Activated T-helper 9 cell treated with anti-CD3 and anti-CD28 coated beads, Interleukin-2, amount 50 U/mL, for 16 hours (primary cell): ENCODE results near the gene RTKN.

Experiments used
- DNase-seq: peaks from one replicate; pipeline ENCODE4 v3.0.0-alpha.2; 2020; ENCODE audit warnings: low read depth

Gene RTKN

DNA sequence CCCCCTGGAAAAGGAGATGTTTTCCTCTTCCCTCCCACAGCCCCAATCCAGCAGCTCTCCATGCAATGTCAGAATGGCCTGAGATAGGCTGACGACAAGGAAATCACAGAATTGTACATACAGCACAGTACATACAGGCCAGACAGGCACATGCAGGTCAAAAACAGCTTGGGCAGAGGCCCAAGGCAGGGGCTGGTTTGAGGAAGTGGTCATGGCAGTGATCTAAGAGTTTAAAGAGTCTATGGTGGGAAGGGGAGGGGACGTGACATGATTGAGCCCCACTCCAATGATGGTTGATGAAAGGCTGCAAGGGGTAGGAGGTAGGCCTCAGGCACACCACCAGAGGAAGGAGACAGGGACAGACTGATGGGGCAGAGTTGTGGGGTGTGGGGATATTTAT is 65.9 kb downstream of the RTKN start:
- DNase-seq = no peak
